NCI-H510A (cell line): ENCODE results near the gene CYP39A1.

ENCODE experiments used
- DNase-seq: peaks from one replicate; lab custom pipeline; 2025; lab: John Stamatoyannopoulos, UW

CYP39A1 gene, protein sequence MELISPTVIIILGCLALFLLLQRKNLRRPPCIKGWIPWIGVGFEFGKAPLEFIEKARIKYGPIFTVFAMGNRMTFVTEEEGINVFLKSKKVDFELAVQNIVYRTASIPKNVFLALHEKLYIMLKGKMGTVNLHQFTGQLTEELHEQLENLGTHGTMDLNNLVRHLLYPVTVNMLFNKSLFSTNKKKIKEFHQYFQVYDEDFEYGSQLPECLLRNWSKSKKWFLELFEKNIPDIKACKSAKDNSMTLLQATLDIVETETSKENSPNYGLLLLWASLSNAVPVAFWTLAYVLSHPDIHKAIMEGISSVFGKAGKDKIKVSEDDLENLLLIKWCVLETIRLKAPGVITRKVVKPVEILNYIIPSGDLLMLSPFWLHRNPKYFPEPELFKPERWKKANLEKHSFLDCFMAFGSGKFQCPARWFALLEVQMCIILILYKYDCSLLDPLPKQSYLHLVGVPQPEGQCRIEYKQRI

GRCh38 chr6:46652603-46653438 is at the start of gene CYP39A1, which contains the start of gene SLC25A27:
TSS of gene CYP39A1 (minus strand) at chr6:46652818. CDS start at chr6:46652582, 236 bp downstream.
TSS of gene SLC25A27 (plus strand) at chr6:46652975. CDS start at chr6:46653193, 218 bp downstream.
- DNase-seq, result peak; percentile 93

- no peak for DNase-seq
These were observed 47.4 kb upstream of the CYP39A1 start for GRCh38 chr6:46699970-46700369.

- DNase-seq, result no peak
These were observed 38.4 kb upstream of the CYP39A1 start for GRCh38 chr6:46690911-46691451.

GRCh38 chr6:46690141-46690755 is 37.6 kb upstream of the CYP39A1 start:
- DNase-seq, result no peak

DNA sequence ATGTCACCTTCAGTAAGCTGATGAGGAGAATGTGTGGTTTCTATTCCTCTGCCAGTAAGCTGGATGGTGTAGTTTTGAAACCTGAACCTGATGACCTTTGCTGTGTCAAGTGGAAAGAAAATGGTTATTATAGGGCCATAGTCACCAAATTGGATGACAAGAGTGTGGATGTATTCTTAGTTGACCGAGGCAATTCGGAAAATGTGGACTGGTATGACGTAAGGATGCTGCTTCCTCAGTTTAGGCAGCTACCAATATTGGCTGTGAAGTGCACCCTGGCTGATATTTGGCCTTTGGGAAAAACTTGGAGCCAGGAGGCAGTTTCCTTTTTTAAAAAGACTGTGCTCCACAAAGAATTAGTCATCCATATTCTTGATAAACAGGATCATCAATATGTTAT is 37.0 kb upstream of the CYP39A1 start:
- DNase-seq, result no peak

DNA sequence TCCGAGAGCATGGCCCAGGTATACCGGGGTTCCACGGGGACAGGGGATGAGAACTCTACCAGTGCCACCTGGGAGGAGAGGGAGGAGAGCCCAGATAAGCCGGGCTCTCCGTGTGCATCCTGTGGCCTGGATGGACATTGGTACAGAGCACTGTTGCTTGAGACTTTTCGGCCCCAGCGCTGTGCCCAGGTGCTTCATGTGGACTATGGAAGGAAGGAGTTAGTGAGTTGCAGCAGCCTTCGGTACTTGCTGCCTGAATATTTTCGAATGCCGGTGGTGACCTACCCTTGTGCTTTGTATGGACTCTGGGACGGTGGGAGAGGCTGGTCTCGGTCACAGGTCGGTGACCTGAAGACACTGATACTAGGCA is 36.3 kb upstream of the CYP39A1 start:
- DNase-seq, result no peak

GRCh38 chr6:46688117-46688965 is 35.7 kb upstream of the CYP39A1 start:
- DNase-seq, result no peak

- no peak for DNase-seq
These were observed 35.0 kb upstream of the CYP39A1 start, which contains the start of gene TDRD6 for GRCh38 chr6:46687619-46688097. TSS of gene TDRD6 (plus strand) at chr6:46687885. CDS start at chr6:46688129, 244 bp downstream.

DNA sequence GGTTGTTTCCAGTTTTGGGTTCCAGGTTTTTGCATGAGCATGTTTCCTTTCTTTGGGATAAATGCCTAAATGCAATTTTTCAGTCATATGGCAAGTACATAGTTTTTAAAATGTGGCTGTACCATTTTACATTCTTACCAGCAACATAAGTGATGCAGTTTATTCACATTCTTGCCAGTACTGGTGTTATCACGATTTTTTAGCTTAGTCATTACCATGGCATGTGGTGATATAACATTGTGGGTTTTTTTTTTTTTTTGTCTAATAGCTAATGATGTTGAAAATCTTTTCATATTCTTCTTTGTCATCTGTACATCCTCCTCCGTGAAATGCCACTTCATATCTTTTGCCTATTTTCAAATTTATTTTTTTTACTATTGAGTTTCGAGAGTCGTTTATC is 32.2 kb upstream of the CYP39A1 start:
- DNase-seq, result no peak

- no peak for DNase-seq
These were observed 24.7 kb upstream of the CYP39A1 start for GRCh38 chr6:46677314-46677654.

- no peak for DNase-seq
These were observed 24.1 kb upstream of the CYP39A1 start for GRCh38 chr6:46676604-46677313.

DNA sequence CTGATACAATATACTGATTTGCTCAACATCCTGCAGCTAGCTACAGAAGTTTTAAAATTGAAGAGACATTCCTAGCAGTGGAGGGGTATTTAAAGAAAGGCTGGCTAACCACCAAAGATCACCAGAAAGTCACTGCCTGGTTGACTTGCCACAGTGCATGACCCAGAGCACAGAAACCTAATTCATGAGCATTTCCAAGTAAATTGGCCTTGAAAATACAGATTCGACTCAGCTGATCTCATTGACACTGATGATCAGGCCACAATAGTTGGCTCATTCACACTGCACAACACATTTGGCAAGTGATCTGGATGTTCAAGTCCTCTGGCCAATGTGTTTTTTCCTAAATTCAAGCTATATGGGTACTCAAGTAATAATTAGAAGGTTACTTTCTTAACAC is 21.8 kb upstream of the CYP39A1 start:
- DNase-seq, result no peak

DNA sequence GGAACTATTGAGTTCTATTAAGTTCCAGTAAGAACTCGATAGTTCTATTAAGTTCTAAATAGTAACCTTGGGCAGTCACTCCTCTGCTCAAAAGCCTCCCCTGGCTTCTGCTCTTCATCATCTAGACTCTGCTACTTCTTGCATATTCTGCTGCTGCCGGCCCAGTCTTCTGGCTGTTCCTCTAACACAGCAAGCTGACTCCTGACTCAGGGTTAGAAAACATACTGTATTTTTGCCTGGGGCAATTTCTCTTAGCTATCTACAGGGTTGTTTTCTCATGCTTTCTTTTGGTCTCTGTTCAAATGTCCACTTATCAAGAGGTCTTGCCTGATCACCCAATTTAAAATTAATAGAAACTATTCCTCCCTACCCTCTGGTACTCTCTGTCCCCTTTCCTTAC is 14.8 kb upstream of the CYP39A1 start:
- no peak for DNase-seq

DNA sequence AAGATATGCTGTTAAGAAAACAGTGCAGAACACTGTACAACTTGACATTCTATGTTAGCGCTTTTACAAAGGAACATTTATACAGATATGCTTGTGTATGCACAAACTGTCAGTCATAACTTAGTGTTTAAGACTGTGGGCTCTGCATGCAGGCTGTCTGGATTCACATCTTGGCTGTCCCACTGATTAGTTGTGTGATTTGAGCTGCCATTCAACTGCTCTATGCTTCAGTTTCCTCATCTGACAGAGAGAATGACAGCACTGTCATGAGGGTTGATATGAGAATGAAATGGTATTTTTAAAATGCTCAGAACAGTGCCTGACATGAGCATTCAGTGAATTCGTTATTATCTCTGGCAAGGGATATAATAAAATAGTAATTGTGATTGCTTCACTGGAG is 8.9 kb upstream of the CYP39A1 start:
- DNase-seq, result no peak

DNA sequence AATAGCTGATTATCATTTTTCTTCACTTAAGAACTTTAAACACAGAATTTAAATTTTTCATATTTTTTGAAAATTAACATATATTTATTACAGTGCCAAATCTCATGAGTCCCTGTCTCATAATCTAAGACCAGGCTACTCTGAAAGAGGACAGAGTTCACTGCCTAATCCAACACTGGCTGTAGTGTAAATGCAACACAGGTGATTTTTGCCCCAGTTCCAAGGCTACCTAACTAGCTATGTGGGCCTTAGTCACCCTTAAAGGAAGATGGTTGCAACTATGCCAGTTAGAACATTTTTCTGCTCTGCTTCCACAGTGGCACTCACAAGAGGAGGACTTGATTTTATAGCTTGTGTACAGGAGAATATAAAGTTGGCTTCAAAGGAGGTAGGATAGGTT is 5.0 kb upstream of the CYP39A1 start:
- no peak for DNase-seq

GRCh38 chr6:46655803-46656202 is 3.2 kb upstream of the CYP39A1 start:
- no peak for DNase-seq

DNA sequence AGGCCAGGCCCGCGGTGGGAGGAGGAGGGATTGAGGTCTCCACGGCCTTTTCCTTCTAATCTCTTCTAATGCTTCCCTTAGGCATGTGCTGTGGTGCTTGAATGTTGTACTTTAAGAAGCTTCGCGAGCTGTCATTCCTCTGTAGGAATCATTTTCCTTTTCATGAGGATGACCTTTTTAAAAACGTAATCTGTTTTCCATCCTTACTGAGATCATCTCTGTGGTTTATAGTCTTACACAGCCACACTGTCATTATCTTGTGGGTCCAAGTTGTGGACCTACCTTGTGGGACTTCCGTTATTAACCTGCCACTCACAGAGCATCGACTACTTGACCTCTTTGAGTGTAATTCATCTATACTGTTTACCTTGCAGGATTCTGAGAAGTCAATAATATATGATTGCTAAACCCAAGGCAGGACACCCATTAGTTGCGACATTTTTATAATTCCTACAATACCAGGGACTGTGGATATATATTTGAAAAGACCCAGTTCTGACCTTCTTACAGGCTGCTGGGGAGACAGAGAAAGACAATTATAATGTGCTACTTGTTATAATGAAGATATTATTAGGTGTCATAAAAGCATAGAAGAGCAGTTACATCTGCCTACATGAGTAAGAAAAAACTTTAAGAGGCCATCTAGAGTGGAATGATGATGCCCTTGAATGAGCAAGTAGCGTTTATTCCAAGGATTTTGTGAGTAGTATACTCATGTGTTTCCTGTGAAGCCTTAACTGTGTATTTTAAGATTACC is 999 bp upstream of the CYP39A1 start:
- DNase-seq, result no peak

GRCh38 chr6:46652232-46652602 is 401 bp downstream of the CYP39A1 start:
- no peak for DNase-seq

GRCh38 chr6:46651816-46652215 is 802 bp downstream of the CYP39A1 start:
- no peak for DNase-seq

DNA sequence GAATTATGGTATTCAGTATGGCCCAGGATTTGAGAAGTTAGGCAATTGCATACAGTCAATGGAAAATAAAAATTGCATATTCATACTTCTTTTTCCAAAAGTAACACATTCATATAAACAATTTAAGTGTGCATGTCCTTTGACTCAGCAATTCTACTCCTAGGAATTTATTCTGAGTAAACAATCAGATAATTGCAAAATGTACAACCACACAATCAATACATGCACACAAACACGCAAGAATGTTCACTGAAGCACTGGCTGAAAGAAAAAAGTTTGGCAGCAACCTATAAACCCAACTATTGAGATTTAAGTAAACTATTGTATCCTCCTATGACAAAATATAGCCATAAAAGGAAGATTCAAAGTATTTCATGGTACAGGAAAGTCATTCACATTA is 1.6 kb downstream of the CYP39A1 start:
- DNase-seq, result no peak
